ENCODE data around the gene ANTXR1.
"Not testable (repeated sequence)": the region's sequence is repeated elsewhere in the genome, so short reads cannot be mapped to it uniquely, and the experiment has no call there.

ANTXR1 gene

DNA sequence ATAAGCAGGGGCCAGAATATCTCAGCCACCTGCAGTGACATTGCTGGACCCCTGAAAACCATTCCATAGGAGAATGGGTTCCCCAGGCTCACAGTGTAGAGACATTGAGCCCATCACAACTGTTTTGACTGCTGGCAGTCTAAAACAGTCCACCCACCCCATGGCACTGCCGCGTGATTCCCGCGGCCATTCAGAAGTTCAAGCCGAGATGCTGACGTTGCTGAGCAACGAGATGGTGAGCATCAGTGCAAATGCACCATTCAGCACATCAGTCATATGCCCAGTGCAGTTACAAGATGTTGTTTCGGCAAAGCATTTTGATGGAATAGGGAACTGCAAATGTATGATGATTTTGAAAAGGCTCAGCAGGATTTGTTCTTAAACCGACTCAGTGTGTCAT is 234.6 kb downstream of the ANTXR1 start:
- no peak for DNase-seq

GRCh38 chr2:69248232-69248631 is 235.3 kb downstream of the ANTXR1 start:
- DNase-seq = no peak

- DNase-seq = no peak
Observed at GRCh38 chr2:69250981-69251380, 238.0 kb downstream of the ANTXR1 start.

GRCh38 chr2:69251943-69252342 is 239.0 kb downstream of the ANTXR1 start:
- no peak for DNase-seq

GRCh38 chr2:69253112-69253511 is 240.1 kb downstream of the ANTXR1 start:
- DNase-seq = no peak

DNA sequence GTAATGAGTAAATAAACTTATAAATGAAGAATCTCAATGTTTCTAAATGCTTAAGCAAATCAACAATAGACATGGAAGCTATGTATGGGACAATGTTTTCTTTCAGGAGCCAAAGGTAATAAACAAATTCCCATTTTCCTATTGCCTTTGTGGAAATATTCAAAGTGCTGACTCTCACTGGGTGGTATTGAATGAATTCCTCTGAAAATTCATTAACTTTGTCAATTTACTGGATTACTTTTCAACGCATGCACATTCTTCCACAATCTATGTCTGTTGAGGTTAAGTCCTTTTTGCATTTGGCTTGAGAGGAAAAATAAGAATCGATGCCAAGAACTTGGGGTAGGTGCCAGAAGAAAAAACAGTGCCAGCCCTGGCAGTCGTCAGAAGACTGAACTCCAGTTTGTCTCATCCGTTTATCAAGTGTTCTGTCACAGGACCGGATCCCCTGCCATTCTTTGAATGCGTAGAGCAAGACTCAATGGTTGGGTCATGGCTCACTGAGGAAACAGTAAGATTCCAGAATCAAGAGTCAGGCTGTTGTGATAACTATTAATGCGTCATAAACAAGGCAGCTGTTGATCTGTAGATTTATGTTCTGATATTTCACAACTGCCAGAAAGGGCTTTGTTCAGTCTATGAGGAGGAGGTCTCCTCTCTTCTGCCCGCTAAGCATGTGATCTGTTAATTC is 240.8 kb downstream of the ANTXR1 start:
- DNase-seq = no peak

DNA sequence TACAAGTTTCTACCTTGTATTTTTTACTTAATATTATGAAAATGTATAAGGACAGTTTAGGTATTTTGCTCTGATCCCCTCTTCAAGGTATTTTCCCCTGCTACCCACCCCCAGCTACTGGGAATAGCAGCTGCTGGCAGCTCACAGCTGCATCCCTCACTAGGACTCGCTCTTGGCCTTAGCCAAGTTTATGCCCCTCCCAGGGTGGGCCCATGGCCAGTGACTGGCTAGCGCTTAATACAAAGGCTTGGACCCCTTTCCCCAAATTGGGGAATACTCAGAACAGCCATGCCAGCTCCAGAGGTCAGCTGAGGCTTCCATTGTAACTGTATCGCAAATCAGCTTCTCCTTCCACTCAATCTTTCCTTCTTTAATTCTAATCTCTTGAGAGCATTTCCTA is 242.8 kb downstream of the ANTXR1 start:
- DNase-seq = no peak

DNA sequence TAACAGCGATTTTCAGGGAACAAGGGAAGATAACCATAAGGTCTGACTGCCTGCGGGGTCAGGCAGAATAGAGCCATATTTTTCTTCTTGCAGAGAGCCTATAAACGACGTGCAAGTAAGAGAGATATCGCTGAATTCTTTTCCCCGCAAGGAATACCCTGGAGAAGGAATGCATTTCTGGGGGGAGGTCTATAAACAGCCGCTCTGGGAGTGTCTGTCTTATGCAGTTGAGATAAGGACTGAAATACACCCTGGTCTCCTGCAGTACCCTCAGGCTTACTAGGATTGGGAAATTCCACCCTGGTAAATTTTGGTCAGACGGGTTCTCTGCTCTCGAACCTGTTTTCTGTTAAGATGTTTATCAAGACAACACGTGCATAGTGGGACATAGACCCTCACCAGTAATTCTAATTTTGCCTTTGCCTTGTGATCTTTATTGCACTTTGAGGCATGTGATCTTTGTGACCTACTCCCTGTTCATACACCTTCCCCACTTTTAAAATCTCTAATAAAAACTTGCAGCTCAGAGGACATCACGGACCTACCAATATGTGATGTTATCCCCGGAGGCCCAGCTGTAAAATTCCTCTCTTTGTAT is 247.1 kb downstream of the ANTXR1 start:
- DNase-seq = not testable (repeated sequence)

DNA sequence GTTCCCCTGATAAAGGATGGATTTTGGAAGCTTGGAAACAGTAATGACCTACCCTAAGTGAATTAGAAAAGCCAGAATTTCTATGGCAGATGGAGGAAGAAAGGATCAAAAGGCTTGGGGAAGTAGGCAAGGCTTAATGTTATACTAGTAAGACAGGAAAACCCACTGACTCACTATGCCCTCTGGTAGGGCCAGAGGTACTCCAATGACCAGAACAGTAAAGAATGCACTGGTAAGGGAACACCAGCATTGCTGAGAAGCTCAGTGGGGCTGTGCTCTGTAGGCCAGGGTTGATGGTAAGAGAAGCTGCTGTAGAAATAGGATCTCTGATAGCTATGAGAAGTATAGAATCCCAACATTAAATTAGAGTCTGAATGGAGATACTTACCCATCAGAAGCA is 247.7 kb downstream of the ANTXR1 start:
- DNase-seq = no peak

- no peak for DNase-seq
Observed at GRCh38 chr2:69269330-69269729, 256.4 kb downstream of the ANTXR1 start.

GRCh38 chr2:69271831-69272257 is 258.9 kb downstream of the ANTXR1 start:
- DNase-seq = no peak

- DNase-seq = no peak
Observed at GRCh38 chr2:69272803-69273471, 260.0 kb downstream of the ANTXR1 start.

- no peak for DNase-seq
Observed at GRCh38 chr2:69275490-69275889, 262.5 kb downstream of the ANTXR1 start.

- DNase-seq = no peak
Observed at GRCh38 chr2:69278366-69278765, 265.4 kb downstream of the ANTXR1 start.

GRCh38 chr2:69279211-69279610 is 266.2 kb downstream of the ANTXR1 start:
- no peak for DNase-seq

- no peak for DNase-seq
Observed at GRCh38 chr2:69279931-69280681, 267.1 kb downstream of the ANTXR1 start.

GRCh38 chr2:69280796-69281412 is 267.9 kb downstream of the ANTXR1 start:
- no peak for DNase-seq

DNA sequence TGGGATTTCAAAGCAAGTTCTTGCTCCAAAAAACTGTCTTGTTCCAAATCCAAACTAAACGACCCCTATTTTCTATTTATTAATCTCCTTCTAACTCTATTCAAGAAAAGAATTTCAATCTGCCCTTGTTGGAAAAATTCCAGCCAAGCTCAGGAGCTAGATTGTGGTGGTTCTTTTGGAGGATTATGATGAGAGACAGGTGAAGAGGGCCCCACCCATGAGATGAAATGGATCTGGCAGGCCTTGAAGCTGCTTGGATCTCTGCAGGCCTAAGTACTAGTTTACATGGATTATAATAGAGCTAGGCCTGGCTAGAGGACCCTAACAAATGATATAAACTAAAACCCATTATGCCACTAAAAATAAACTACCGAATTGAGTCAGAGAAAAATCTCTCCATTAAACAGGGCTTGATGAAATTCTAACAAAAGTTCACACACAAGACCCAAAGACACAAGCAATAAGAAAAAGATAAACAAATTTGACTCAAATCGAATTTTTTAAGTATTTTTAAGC is 272.5 kb downstream of the ANTXR1 start:
- no peak for DNase-seq

GRCh38 chr2:69287544-69287943 is 274.6 kb downstream of the ANTXR1 start:
- no peak for DNase-seq

DNA sequence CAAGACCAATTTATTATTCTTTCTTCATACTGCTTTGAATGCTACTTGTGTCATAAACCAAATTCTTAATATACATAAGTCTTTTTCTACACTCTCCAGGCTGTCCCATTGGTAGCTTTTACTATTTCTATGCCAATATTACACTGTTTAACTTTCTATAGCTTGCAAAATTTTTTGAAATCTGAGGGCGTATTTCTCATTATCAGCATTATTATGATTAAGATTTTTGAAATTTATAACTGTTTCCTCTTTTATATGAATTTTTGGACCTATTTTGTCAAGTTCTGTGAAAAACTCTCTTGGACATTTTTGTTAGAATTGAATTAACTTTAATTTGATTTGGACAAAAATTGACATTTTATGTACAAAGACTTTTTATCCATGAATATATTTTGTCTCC is 275.4 kb downstream of the ANTXR1 start:
- no peak for DNase-seq

DNA sequence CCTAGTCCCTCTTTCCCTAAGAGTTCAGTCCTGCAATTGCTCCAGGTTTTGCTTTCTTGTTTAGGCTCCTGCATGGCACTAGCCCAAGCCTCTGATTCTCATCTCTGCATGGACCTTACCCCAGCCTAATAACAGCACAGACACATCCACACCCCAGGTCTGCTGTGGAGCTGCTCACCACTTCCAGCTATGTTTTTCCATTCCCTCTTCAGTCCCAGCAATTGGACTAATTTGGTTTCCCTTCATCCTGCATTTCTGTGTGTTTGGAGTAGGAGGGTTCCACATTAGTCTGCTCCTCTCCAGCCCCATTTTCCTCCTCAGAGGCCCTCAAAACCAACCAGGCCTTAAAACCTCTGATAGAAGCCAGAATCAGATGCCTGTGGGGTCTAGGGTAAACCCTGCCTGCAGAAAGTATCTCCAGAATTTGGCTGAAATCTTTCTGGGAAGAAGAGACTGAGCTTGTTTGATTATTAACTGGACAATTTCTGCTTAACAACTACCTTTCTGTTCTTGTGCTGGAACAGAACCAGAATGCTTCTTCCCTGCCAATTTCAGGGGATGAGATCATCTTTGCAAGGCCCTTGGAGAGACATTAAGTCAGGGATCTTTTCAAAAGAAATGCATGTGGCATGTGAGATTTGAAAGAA is 278.1 kb downstream of the ANTXR1 start:
- no peak for DNase-seq

DNA sequence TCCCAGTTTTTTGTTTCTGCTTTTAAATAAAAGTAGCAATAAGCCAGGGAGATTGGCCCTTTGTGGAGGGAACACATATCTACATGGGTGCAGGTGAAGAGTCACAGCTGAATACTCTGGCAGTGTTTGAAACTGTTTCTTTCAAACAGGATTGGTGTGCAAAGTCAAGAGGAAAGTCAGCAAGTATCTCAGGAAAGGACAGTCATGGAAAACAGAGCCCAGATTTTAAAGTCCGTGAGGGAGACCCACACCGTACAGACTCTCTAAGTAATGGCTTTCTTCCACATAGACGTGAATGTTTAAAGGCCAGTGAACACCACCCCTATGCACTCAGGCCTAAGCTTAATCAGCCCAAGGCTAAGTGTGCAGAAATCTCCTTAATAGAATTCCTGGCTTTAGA is 278.7 kb downstream of the ANTXR1 start:
- DNase-seq = no peak
